22Rv1 (cell line): Measurements from ENCODE around the gene ENTPD6.

Experiments
- ZFX ChIP-seq: fragments of 450-650 bp; IDR thresholded peaks from 2 replicates; pipeline ENCODE4 v1.6.1; 2017; ENCODE audit warnings: antibody characterized with exemption, borderline replicate concordance
- TF ChIP-seq, protein P1 (sequence below): fragments of 450-650 bp; IDR thresholded peaks from 2 replicates; pipeline ENCODE4 v1.5.1; 2017; ENCODE audit warnings: mild to moderate bottlenecking

DNA sequence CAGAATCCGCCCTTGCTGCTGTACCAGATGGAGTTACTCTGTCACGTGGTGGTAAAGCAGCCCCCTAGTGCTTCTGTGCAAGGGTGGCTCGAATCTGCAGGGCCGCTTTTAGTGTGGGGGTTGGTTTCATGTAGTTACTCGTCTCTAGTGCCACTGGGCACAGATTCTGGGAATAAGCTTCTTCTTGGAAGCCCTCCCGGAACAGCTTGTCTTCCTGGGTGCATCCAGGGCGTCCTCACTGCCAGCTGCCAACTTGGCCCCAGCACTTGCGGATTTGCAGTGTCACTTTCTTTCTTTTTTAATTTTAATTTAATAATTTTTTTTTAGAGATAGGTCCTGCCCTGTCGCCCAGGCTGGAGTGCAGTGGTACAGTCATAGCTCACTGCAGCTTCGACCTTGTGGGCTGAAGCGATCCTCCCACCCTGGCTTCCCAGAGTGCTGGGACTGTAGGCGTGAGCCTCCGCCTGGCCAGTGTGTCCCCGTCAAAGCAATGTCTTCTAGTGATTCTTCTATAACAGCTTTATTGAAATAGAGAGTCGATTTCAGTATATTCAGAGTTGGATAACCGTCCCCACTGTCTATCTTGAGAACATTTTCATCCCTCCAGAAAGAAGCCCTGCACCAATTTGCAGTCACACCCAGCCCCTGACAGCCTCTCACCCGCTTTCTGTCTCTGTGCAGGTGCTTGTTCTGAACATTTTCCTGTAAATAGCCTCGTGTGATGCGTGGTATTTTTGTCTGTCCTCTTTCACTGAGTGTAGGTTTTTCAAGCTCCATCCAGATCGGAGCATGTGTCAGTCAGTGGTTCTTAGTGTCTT, 78.2 kb downstream of the ENTPD6 start:
- TF ChIP-seq, protein P1, sequence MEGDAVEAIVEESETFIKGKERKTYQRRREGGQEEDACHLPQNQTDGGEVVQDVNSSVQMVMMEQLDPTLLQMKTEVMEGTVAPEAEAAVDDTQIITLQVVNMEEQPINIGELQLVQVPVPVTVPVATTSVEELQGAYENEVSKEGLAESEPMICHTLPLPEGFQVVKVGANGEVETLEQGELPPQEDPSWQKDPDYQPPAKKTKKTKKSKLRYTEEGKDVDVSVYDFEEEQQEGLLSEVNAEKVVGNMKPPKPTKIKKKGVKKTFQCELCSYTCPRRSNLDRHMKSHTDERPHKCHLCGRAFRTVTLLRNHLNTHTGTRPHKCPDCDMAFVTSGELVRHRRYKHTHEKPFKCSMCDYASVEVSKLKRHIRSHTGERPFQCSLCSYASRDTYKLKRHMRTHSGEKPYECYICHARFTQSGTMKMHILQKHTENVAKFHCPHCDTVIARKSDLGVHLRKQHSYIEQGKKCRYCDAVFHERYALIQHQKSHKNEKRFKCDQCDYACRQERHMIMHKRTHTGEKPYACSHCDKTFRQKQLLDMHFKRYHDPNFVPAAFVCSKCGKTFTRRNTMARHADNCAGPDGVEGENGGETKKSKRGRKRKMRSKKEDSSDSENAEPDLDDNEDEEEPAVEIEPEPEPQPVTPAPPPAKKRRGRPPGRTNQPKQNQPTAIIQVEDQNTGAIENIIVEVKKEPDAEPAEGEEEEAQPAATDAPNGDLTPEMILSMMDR, result no peak
- no peak for TF ChIP-seq ZFX
